Panc1 (cell line): ENCODE data around the gene NR5A2. TPM values are rescaled to one million over a fixed set of nuclear protein-coding genes. Genes with fewer than 3 reads are reported as not detected.

ENCODE experiments used
- ATAC-seq: fragments of 200-7000 bp; cut with Tn5 transposase; 2 replicates; pipeline ENCODE4 v1.9.1; 2020; ENCODE audit warnings: mild to moderate bottlenecking, moderate library complexity
- BruUV-seq: library from RNA; stranded (reverse); fragments of 400-500 nt; replicated peaks from 2 replicates; lab custom pipeline; 2021; lab: Mats Ljungman, UMichigan
- CTCF ChIA-PET: fragments of 300-600 bp; sonication (Branson Sonifier 250); formaldehyde crosslinking; loops from one replicate; lab custom pipeline; 2022; ENCODE audit warnings: antibody characterized with exemption; lab: Charles Lee
- POLR2A ChIA-PET: fragments of 300-600 bp; sonication (Branson Sonifier 250); formaldehyde crosslinking; loops from one replicate; lab custom pipeline; 2022; ENCODE audit warnings: antibody characterized with exemption; lab: Charles Lee
- DNase-seq: peaks from one replicate; pipeline ENCODE4 v3.0.0-alpha.2; 2010; ENCODE audit warnings: low read depth, low spot score
- H3K27ac ChIP-seq: 2 replicates; pipeline ENCODE4 v1.5.1; 2011; ENCODE audit warnings: mild to moderate bottlenecking, low read length, inconsistent platforms
- H3K27me3 ChIP-seq: fragments of 200-500 bp; sonication (Bioruptor generic); 2 replicates; pipeline ENCODE4 v1.6.0; 2014; ENCODE audit warnings: low read length, inconsistent platforms; ENCODE audit not compliant: control insufficient read depth, insufficient read depth
- H3K36me3 ChIP-seq: fragments of 200-500 bp; sonication (Bioruptor generic); 2 replicates; pipeline ENCODE4 v1.5.1; 2014; ENCODE audit warnings: inconsistent platforms, mild to moderate bottlenecking, low read length, moderate library complexity; ENCODE audit not compliant: control insufficient read depth, insufficient read depth
- H3K4me1 ChIP-seq: 2 replicates; pipeline ENCODE4 v1.5.1; 2011; ENCODE audit warnings: inconsistent platforms, mild to moderate bottlenecking, low read length, moderate library complexity; ENCODE audit not compliant: control insufficient read depth, insufficient read depth
- H3K4me3 ChIP-seq, 2 experiments: 2 replicates each; pipeline ENCODE4 v1.5.1; 2011 to 2012; ENCODE audit warnings: low read depth in 2 of 2, low read length in 2 of 2, mild to moderate bottlenecking in 2 of 2, inconsistent platforms in 1 of 2, moderate library complexity in 1 of 2
- H3K9me3 ChIP-seq: fragments of 200-500 bp; sonication (Bioruptor generic); 2 replicates; pipeline ENCODE4 v1.5.1; 2014; ENCODE audit warnings: low read depth, mild to moderate bottlenecking, inconsistent platforms, low read length, moderate library complexity; ENCODE audit not compliant: control insufficient read depth, insufficient read depth
- POLR2AphosphoS5 ChIP-seq: IDR thresholded peaks from 2 replicates; pipeline ENCODE4 v1.6.1; 2012; ENCODE audit warnings: mild to moderate bottlenecking, low read depth, low read length, moderate library complexity
- SIN3A ChIP-seq: IDR thresholded peaks from 2 replicates; pipeline ENCODE4 v1.6.1; 2012; ENCODE audit warnings: low read depth, mild to moderate bottlenecking, low read length, moderate library complexity, borderline replicate concordance; ENCODE audit not compliant: insufficient read depth
- TCF7L2 ChIP-seq: IDR thresholded peaks from 2 replicates; pipeline ENCODE4 v1.6.1; 2011; ENCODE audit warnings: mild to moderate bottlenecking, low read depth, low read length, inconsistent platforms
- in situ Hi-C: cut with HindIII; loops from 2 replicates; pipeline ENCODE4 v1.10.0; 2016; ENCODE audit warnings: low sequenced_read_pairs, low pct_unique_long_range_greater_than_20kb
- intact Hi-C: fragments of 100-400 bp; cut with micrococcal nuclease; formaldehyde crosslinking; loops from one replicate; pipeline ENCODE4 v1.10.0; 2022; ENCODE audit not compliant: unreplicated experiment
- total RNA-seq: library from RNA; stranded (reverse); gene quantifications from one replicate; pipeline ENCODE4 v1.2.1, GENCODE V29; 2021; ENCODE audit not compliant: unreplicated experiment
- TF ChIP-seq, protein P1 (sequence below): fragments of 450-650 bp; IDR thresholded peaks from 2 replicates; pipeline ENCODE4 v1.5.1; 2017; ENCODE audit warnings: mild to moderate bottlenecking
- TF ChIP-seq, protein P2 (sequence below), 2 experiments: IDR thresholded peaks; 2 replicates each; pipeline ENCODE4 v1.6.1; 2011 to 2012; ENCODE audit warnings: low read depth in 2 of 2, control low read depth in 1 of 2, low read length in 1 of 2, mild to moderate bottlenecking in 1 of 2, moderate library complexity in 1 of 2; ENCODE audit not compliant: insufficient read depth in 1 of 2

The NR5A2 gene
- total RNA-seq, 1 experiment from 2014 or later, result 4.3 TPM

DNA sequence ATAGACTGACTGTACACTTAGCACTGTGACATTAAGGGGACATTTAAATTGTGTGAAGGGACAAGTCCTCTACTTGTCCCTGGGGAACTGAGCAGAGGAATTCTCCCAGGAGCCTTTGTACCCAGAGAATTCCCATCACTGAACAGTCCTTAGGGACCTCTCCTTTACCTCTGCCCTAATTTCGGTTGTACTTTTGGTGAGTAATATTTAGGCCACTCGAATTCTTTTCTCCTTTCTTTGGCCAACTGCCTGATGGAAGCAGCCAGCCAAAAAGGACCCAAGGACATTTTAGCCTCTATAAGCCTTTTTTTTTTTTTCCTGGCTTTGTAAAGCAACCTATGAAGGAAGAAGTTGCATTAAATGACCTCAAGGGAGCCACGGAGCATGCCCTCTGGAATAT, 71.5 kb downstream of the NR5A2 start:
- ATAC-seq (no peak), DNase-seq (no peak)
- intact Hi-C loops (no loop called here), in situ Hi-C loops (no loop called here)
- no peaks in the 10 kb centered on the region for H3K36me3 ChIP-seq
- H3K9me3 ChIP-seq, result no peaks in the 10 kb centered on the region
- ChIA-PET POLR2A (no interaction called here), CTCF (no interaction called here)
- H3K27ac ChIP-seq, result no peak overlapping the region
- no peak for TF ChIP-seq POLR2AphosphoS5
- TF ChIP-seq, protein P1, sequence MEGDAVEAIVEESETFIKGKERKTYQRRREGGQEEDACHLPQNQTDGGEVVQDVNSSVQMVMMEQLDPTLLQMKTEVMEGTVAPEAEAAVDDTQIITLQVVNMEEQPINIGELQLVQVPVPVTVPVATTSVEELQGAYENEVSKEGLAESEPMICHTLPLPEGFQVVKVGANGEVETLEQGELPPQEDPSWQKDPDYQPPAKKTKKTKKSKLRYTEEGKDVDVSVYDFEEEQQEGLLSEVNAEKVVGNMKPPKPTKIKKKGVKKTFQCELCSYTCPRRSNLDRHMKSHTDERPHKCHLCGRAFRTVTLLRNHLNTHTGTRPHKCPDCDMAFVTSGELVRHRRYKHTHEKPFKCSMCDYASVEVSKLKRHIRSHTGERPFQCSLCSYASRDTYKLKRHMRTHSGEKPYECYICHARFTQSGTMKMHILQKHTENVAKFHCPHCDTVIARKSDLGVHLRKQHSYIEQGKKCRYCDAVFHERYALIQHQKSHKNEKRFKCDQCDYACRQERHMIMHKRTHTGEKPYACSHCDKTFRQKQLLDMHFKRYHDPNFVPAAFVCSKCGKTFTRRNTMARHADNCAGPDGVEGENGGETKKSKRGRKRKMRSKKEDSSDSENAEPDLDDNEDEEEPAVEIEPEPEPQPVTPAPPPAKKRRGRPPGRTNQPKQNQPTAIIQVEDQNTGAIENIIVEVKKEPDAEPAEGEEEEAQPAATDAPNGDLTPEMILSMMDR, result no peak
- no peak for TF ChIP-seq TCF7L2
- TF ChIP-seq, protein P2, sequence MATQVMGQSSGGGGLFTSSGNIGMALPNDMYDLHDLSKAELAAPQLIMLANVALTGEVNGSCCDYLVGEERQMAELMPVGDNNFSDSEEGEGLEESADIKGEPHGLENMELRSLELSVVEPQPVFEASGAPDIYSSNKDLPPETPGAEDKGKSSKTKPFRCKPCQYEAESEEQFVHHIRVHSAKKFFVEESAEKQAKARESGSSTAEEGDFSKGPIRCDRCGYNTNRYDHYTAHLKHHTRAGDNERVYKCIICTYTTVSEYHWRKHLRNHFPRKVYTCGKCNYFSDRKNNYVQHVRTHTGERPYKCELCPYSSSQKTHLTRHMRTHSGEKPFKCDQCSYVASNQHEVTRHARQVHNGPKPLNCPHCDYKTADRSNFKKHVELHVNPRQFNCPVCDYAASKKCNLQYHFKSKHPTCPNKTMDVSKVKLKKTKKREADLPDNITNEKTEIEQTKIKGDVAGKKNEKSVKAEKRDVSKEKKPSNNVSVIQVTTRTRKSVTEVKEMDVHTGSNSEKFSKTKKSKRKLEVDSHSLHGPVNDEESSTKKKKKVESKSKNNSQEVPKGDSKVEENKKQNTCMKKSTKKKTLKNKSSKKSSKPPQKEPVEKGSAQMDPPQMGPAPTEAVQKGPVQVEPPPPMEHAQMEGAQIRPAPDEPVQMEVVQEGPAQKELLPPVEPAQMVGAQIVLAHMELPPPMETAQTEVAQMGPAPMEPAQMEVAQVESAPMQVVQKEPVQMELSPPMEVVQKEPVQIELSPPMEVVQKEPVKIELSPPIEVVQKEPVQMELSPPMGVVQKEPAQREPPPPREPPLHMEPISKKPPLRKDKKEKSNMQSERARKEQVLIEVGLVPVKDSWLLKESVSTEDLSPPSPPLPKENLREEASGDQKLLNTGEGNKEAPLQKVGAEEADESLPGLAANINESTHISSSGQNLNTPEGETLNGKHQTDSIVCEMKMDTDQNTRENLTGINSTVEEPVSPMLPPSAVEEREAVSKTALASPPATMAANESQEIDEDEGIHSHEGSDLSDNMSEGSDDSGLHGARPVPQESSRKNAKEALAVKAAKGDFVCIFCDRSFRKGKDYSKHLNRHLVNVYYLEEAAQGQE (IDR thresholded peaks at IDR 0.05; ENCODE audit: insufficient read depth in 1 of 2, low read depth in 2 of 2, low read length in 1 of 2), result no peak
- TF ChIP-seq SIN3A, result no peak
- no peak overlapping the region for H3K4me3 ChIP-seq
- no peaks in the 10 kb centered on the region for H3K27me3 ChIP-seq
- no TSS peak for BruUV-seq
- H3K4me1 ChIP-seq, result peaks cover 8% of the 10 kb centered on the region

DNA sequence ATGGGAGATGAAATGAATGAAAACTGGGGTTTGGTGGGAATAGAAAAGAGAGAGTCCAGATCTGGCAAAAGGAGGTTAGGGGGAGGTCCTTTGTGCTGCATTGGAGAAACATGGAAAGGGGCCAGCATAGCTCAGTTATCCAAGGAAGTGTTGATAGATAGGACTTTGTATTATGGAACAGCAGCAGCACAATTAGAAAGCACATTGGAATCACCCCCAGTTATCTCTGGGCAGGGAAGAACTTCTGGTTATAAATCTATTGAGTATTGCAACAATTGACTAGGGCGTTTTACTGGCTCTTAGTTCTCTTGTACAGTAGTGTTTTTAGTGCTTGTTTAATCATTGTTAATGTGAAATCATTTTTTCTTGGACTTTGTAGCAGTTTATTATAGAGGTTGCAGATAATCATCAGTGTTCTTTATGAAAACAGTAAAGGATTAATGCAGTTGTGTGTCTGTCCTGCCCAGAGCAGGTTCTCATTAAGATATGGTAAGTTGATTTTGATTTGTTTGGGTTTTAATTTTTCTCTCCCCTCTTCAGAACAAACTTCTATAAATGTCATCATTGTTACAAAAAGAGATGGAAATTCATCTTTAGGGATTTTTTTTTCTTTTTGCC, 76.6 kb downstream of the NR5A2 start:
- TF ChIP-seq POLR2AphosphoS5 (no peak), SIN3A (no peak), TCF7L2 (no peak)
- TF ChIP-seq, protein P2 (IDR thresholded peaks at IDR 0.05; ENCODE audit: insufficient read depth in 1 of 2, low read depth in 2 of 2, low read length in 1 of 2), result no peak
- TF ChIP-seq, protein P1, result no peak
- no TSS peak for BruUV-seq
- CTCF ChIA-PET, result no interaction called here
- POLR2A ChIA-PET, result no interaction called here
- Histone ChIP-seq H3K27ac (no peak overlapping the region), H3K9me3 (no peaks in the 10 kb centered on the region), H3K27me3 (no peaks in the 10 kb centered on the region), H3K4me1 (peaks cover 14% of the 10 kb centered on the region), H3K4me3 (no peak overlapping the region), H3K36me3 (no peaks in the 10 kb centered on the region)
- intact Hi-C loops, result no loop called here
- in situ Hi-C loops, result no loop called here
- no peak for DNase-seq
- no peak for ATAC-seq
